Liver (tissue), 9 donors: Measurements from ENCODE around the gene DUSP2. TPM values are rescaled to one million over a fixed set of nuclear protein-coding genes. Genes with fewer than 3 reads are reported as not detected.

Experiments
- DNase-seq: peaks from one replicate; pipeline ENCODE4 v3.0.0-alpha.2; 2017; ENCODE audit warnings: low spot score
- H3K27ac ChIP-seq, 2 donors: one replicate each; pipeline ENCODE4 v1.7.0; 2013; ENCODE audit warnings: inconsistent platforms in 2 of 2, low read length in 2 of 2, control low read depth in 1 of 2, low read depth in 1 of 2, mild to moderate bottlenecking in 1 of 2
- H3K27me3 ChIP-seq, 4 donors: one replicate each; pipeline versions ENCODE4 v1.6.1 to v1.7.0; 2013; ENCODE audit warnings: low read length in 3 of 4, inconsistent platforms in 1 of 4, mild to moderate bottlenecking in 1 of 4, moderate library complexity in 1 of 4; ENCODE audit not compliant: control insufficient read depth in 4 of 4, insufficient read depth in 4 of 4
- H3K36me3 ChIP-seq, 4 donors: one replicate each; pipeline versions ENCODE4 v1.6.1 to v1.7.0; 2013; ENCODE audit warnings: low read length in 3 of 4, mild to moderate bottlenecking in 3 of 4, low read depth in 1 of 4, moderate library complexity in 1 of 4; ENCODE audit not compliant: control insufficient read depth in 4 of 4, insufficient read depth in 3 of 4
- H3K4me1 ChIP-seq, 4 donors: one replicate each; pipeline versions ENCODE4 v1.6.1 to v1.7.0; 2013; ENCODE audit warnings: low read length in 3 of 4, mild to moderate bottlenecking in 3 of 4, moderate library complexity in 1 of 4; ENCODE audit not compliant: control insufficient read depth in 4 of 4, insufficient read depth in 4 of 4
- H3K4me3 ChIP-seq, 3 donors: one replicate each; pipeline versions ENCODE4 v1.6.1 to v1.7.0; 2013; ENCODE audit warnings: low read length in 3 of 3, control low read depth in 1 of 3, low read depth in 1 of 3, mild to moderate bottlenecking in 1 of 3
- H3K9ac ChIP-seq, 2 donors: one replicate each; pipeline ENCODE4 v1.7.0; 2013; ENCODE audit warnings: low read length in 2 of 2, mild to moderate bottlenecking in 2 of 2, moderate library complexity in 2 of 2, control low read depth in 1 of 2, low read depth in 1 of 2
- H3K9me3 ChIP-seq, 4 donors: one replicate each; pipeline versions ENCODE4 v1.6.1 to v1.7.0; 2013; ENCODE audit warnings: low read length in 3 of 4; ENCODE audit not compliant: control insufficient read depth in 4 of 4
- ATF3 ChIP-seq: IDR thresholded peaks from 2 replicates; pipeline ENCODE4 v1.6.1; 2016; ENCODE audit warnings: antibody characterized with exemption
- CTCF ChIP-seq: fragments of 150-350 bp; IDR thresholded peaks from 2 replicates; pipeline ENCODE4 v1.5.1; 2017; ENCODE audit warnings: improper control_type of control experiment, low read depth, low read length; ENCODE audit not compliant: missing input control
- EGR1 ChIP-seq, 2 donors: IDR thresholded peaks; 2 replicates each; pipeline ENCODE4 v1.6.1; 2016 to 2018; ENCODE audit warnings: antibody characterized with exemption in 2 of 2, low read depth in 2 of 2
- FOXA1 ChIP-seq: IDR thresholded peaks from 2 replicates; pipeline ENCODE4 v1.6.1; 2016; ENCODE audit warnings: antibody characterized with exemption
- FOXA2 ChIP-seq: IDR thresholded peaks from 2 replicates; pipeline ENCODE4 v1.6.1; 2016; ENCODE audit warnings: antibody characterized with exemption
- GABPA ChIP-seq, 2 donors: IDR thresholded peaks in 1 of 2; conservative IDR thresholded peaks in 1 of 2; 2 replicates each; pipeline ENCODE4 v1.6.1; 2016; ENCODE audit warnings: antibody characterized with exemption in 2 of 2, mild to moderate bottlenecking in 1 of 2, moderate library complexity in 1 of 2
- HNF4A ChIP-seq, 2 donors: conservative IDR thresholded peaks; 2 replicates each; pipeline ENCODE4 v1.6.1; 2016; ENCODE audit warnings: antibody characterized with exemption in 2 of 2, mild to moderate bottlenecking in 2 of 2
- HNF4G ChIP-seq: IDR thresholded peaks from 2 replicates; pipeline ENCODE4 v1.6.1; 2016; ENCODE audit warnings: antibody characterized with exemption
- JUND ChIP-seq, 2 donors: IDR thresholded peaks; 2 replicates each; pipeline ENCODE4 v1.6.1; 2016; ENCODE audit warnings: antibody characterized with exemption in 2 of 2
- MAX ChIP-seq: IDR thresholded peaks from 2 replicates; pipeline ENCODE4 v1.6.1; 2016; ENCODE audit warnings: antibody characterized with exemption
- NR2F2 ChIP-seq: IDR thresholded peaks from 2 replicates; pipeline ENCODE4 v1.6.1; 2016; ENCODE audit warnings: antibody characterized with exemption
- REST ChIP-seq: IDR thresholded peaks from 2 replicates; pipeline ENCODE4 v1.6.1; 2016; ENCODE audit warnings: antibody characterized with exemption, mild to moderate bottlenecking
- RXRA ChIP-seq, 2 donors: IDR thresholded peaks; 2 replicates each; pipeline ENCODE4 v1.6.1; 2017 to 2018; ENCODE audit warnings: antibody characterized with exemption in 2 of 2, mild to moderate bottlenecking in 1 of 2
- SP1 ChIP-seq: IDR thresholded peaks from 2 replicates; pipeline ENCODE4 v1.6.1; 2018; ENCODE audit warnings: antibody characterized with exemption, mild to moderate bottlenecking
- TAF1 ChIP-seq: conservative IDR thresholded peaks from 2 replicates; pipeline ENCODE4 v1.6.1; 2016; ENCODE audit warnings: antibody characterized with exemption, mild to moderate bottlenecking
- YY1 ChIP-seq: IDR thresholded peaks from 2 replicates; pipeline ENCODE4 v1.6.1; 2016; ENCODE audit warnings: antibody characterized with exemption, mild to moderate bottlenecking
- ZBTB33 ChIP-seq: IDR thresholded peaks from 2 replicates; pipeline ENCODE4 v1.6.1; 2016; ENCODE audit warnings: antibody characterized with exemption
- WGBS: extraction: QIAGEN DNeasy Blood & Tissue Kit; methylation state at CpG from one replicate; pipeline ENCODE4 v1.1.7; 2013; 5-methylcytosine and 5-hydroxymethylcytosine counted together
- polyA plus RNA-seq, 2 donors: library from polyadenylated mRNA; stranded (reverse) in 1 of 2; unstranded in 1 of 2; fragments of 200-250 nt in 1 of 2; fragments of >200 nt in 1 of 2; fragmentation: Nextera tagmentation in 1 of 2; extraction: Ambion mirVana in 1 of 2; gene quantifications; one replicate each; pipeline versions ENCODE4 v1.2.1 to v1.2.3, GENCODE V29; 2013 to 2015
- total RNA-seq, 2 donors: library from RNA; depleted of rRNA; stranded (reverse); fragments of >200 nt; gene quantifications; one replicate each; pipeline ENCODE4 v1.2.3, GENCODE V29; 2014
- donor health status: healthy.
- donor health status: healthy.
- donor health status: healthy.
- donor health status: healthy.
- donor health status: healthy.

Gene DUSP2
- total and polyA plus RNA-seq, 4 donors = 0.99 to 2.8 (median 1.6) TPM

GRCh38 chr2:96186562-96186961 lies 41.3 kb upstream of the DUSP2 start:
- Histone ChIP-seq H3K9ac (no peak overlapping the region), H3K27ac (no peak overlapping the region), H3K27me3 (no peaks in the 10 kb centered on the region), H3K9me3 (no peaks in the 10 kb centered on the region), H3K4me3 (no peak overlapping the region), H3K36me3 (peaks cover 28 to 56% (median 45%) of the 10 kb centered on the region in 4 donors), H3K4me1 (no peaks in the 10 kb centered on the region)
- 89% methylated on average over 5 of the region's 5 CpGs for WGBS
- DNase-seq = no peak
- TF ChIP-seq HNF4A (conservative IDR thresholded peaks at IDR 0.05) (no peak), SP1 (no peak), RXRA (IDR thresholded peaks at IDR 0.05) (no peak), HNF4G (no peak), ATF3 (no peak), MAX (no peak), GABPA (IDR thresholded peaks at IDR 0.05 in 1 of 2, conservative IDR thresholded peaks at IDR 0.05 in 1 of 2) (no peak), EGR1 (IDR thresholded peaks at IDR 0.05; ENCODE audit: low read depth in 2 of 2) (no peak), YY1 (no peak), CTCF (no peak), JUND (IDR thresholded peaks at IDR 0.05) (no peak)

GRCh38 chr2:96185516-96185915 lies 40.3 kb upstream of the DUSP2 start:
- peaks cover 25 to 45% (median 37%) of the 10 kb centered on the region in 4 donors for H3K36me3 ChIP-seq

More at GRCh38 chr2:96185516-96185915, 40.3 kb upstream of the DUSP2 start:
- H3K4me3 ChIP-seq = no peak overlapping the region
- DNase-seq = no peak
- H3K9ac ChIP-seq = no peak overlapping the region
- no peaks in the 10 kb centered on the region for H3K27me3 ChIP-seq
- no peak for TF ChIP-seq FOXA2
- TF ChIP-seq TAF1 = no peak
- TF ChIP-seq MAX = no peak
- no peak for TF ChIP-seq RXRA (IDR thresholded peaks at IDR 0.05)
- no peak for TF ChIP-seq GABPA (IDR thresholded peaks at IDR 0.05 in 1 of 2, conservative IDR thresholded peaks at IDR 0.05 in 1 of 2)
- no peak for TF ChIP-seq FOXA1
- no peak for TF ChIP-seq CTCF
- TF ChIP-seq ZBTB33 = no peak
- no peak for TF ChIP-seq YY1
- TF ChIP-seq SP1 = no peak
- no peak for TF ChIP-seq EGR1 (IDR thresholded peaks at IDR 0.05; ENCODE audit: low read depth in 2 of 2)
- no peak for TF ChIP-seq REST
- TF ChIP-seq NR2F2 = no peak
- TF ChIP-seq JUND (IDR thresholded peaks at IDR 0.05) = no peak
- no peak for TF ChIP-seq HNF4A (conservative IDR thresholded peaks at IDR 0.05)
- no peak for TF ChIP-seq ATF3
- no peaks in the 10 kb centered on the region for H3K9me3 ChIP-seq
- no peak overlapping the region for H3K27ac ChIP-seq
- 95% methylated on average over 1 of the region's 1 CpG for WGBS
- H3K4me1 ChIP-seq = no peaks in the 10 kb centered on the region
